Stimulated activated CD4-positive, alpha-beta T cell treated with anti-CD3 and anti-CD28 coated beads, Interleukin-1b, Interleukin-23, amount 100 ng/mL, for 48 hours (primary cell): Measurements from ENCODE around the gene SLC36A1.

Source experiments
- DNase-seq: peaks from one replicate; pipeline ENCODE4 v3.0.0-alpha.2; 2020

SLC36A1 gene

DNA sequence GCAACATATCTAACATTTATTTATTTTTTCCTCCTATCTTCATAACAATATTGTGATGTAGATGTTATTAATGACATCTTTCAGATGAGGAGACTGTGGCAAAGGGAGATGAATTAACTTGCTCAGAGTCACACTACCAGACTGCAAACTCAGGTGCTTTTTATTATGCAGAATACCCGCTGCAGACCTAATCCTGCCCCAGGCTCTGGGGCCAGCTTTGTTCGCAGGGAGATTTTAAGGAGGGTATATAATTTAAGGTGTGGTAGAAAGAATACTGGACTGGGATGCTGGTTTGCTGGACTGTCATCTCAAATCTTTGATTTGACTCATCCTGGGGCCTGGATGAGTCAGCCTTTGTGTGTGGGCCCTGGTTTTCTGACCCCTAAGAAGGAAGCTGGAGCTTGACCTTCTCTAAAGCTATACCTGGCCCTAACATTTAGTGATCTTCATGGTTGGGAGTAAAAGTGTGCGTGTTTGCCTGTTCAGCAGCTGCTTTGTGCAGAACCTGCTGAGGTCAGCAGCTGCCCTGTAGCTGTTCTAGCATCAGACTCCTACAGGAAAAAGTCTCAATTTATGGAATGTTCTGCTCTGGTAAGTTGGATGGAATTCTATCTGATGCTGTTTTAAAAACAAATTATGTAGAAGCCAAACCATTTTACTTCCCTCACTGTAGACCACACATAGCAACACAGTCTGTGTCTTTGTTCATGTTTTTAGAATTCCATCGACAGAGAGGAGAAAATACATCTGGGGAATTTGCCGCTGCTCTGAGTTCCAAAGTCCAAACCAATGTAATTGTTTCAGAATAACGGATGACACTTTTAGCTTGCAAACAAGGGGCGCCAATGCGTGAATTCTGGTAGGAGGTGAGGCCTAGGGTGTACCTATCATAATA is 4.5 kb downstream of the SLC36A1 start:
- no peak for DNase-seq

DNA sequence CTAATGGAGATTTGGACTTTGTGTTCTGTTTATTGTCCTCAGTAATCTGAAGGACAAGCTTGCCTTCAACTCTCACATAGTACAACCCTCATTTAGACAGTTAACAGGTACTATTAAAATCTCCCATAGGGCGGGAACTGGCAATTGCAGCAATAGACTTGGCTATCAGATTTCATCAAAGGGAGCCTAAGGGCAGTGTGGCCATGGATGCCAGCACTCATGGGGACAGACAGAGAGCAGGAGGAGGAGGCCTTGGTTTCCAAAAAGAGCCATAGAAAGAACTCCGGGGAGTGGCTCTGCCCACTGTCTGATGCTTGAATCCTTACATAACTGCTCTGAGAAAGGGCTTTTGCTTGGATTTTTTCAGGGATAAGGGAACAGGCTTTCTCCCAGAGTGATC is 6.8 kb downstream of the SLC36A1 start:
- no peak for DNase-seq

DNA sequence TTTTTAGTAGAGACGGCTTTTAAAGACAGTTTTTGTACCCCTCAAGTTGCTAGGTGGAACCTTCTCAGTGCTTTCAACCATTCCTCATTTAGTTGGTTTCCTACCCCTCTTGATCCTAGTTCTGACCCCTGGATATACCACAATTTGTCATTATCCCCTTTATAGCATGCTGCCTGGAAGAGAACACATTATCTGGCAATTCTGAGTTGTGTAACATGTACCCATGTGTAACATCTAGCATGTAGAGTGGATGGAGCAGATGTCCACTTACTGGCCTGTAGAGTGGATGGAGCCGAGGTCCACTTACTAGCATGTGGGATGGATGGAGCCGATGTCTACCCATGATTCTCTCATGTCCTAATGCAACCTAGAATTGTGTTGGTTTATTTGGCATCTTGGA is 7.5 kb downstream of the SLC36A1 start:
- DNase-seq: no peak

DNA sequence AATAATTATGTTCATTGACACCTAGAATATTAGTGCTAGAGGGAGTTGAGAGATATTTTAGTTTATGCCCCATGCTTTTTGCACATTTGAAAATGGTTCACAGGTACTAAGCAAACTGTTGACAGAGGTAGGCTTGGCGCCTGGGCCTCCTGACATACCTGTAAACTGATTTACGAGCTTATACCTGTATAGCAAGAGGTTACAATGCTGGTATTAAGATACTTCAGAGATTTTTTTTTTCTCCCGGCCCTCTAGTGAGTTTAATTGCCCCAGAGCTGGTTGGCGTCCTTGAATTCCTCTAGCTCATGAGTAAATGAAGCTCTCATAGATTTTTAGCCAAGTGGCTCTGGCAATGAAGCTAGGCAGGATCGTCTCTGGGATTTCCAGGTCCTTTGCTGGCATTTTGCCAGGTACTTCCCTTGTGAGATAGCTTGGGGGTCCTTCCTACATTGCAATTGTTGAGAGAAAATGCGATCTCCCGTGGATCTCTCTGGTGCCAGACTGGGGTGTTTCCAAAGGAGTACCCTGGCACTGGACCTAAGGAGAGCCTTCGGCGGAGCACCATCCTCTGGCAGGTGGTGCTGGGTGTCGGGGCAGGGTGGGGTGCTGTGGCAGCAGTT is 9.0 kb downstream of the SLC36A1 start:
- DNase-seq: no peak

DNA sequence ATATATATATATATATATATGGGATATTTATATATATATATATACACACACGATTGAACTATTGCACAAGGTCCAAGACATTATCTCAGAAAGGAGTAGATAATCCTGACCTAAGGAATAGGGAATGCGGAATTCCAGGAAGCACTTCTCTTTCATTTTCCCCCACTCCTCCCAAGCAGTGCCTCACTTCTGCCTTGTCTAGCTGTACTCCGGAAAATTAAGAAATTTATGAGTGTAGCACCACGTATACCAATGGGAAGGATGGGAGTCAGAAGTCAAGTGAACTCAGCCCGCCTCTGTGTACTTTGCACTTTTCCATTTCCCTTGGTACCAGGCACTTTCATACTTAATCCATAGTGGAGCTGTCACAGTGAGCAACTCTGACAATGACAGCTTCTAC is 10.9 kb downstream of the SLC36A1 start:
- no peak for DNase-seq

DNA sequence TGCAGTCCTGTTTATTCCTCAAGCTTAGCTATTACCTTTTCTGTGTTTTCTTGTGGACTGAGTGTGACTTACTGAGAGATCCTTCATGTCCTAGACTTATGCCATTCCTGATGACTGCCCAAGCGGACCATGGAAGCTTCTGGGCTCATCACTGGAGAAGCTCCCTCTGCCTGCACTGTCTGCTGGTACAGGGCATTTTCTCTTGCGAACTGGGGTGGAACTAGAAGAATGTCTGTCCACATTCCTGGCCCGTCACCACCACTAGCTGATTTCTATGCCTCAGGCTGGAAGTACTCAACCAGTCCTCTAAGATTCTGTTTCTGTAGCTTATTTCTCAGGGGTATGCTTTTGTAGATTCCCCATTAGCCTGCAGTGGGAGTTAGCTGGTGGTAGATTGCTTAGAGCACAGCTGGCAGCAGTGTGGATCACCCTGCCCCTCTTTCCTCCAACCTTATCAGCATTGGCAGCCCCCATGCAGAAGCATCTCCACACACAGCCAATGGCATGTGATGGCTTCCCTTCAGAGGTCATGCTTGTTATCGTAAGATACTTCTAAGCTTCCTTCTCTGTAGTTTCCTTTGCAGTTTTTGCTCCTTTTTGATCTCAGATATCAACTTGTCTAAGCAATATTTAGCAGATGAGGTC is 12.4 kb downstream of the SLC36A1 start:
- no peak for DNase-seq

DNA sequence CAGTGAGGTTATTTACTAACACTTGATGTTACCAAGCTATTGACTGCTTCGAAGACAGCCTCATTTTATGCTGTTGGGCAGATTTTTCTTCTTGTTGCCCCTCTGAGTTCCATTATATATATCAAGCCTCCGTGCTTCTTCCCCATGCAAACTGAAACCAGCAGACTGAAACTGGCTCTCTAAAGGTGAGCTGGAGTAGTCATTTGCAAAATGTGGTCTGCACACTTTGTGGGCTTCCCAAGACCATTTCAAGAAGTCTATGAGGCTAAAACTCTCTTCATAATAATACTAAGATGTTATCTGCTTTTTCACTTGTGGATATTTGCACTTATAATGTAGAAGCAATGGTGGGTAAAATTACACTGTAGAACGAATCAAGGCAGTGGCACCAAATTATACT is 13.9 kb downstream of the SLC36A1 start:
- DNase-seq: no peak

DNA sequence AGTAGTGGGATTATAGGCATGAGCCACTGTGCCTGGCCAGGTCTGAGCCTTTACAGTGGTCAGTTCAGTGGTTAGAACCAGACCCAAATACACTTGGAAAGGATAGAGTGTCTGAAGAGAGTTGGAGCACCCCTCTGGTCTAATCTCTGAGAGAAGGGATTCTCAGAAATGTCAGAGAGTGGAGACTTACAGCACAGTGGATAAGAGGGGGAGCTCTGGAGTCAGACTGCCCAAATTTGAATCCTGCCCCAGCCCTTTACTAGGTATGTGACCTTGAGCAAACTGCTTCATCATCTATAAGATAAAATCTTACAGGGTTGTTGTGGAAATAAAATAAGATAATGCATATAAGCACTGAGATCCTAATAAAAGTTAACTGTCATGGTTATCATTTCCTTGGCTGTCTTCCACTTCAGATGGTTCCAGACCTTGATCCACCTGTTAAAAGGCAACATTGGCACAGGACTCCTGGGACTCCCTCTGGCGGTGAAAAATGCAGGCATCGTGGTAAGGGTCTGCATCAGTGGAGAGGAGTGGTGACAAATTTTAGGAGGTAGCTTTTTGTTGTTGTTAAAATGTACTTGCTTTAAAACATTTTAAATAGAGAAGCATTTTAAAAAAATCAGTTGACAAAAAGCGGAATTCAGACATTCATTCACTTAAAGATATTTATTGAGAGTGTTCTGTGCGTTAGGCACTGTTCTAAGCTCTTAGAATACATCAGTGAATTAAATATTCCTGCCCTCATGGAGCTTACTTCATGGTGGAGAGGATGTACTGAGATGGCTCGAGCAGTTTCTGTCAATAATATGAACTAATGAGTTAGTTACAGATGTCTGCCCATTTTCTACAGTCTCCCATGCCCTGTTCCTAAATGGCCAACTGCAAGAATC is 16.0 kb downstream of the SLC36A1 start:
- no peak for DNase-seq

DNA sequence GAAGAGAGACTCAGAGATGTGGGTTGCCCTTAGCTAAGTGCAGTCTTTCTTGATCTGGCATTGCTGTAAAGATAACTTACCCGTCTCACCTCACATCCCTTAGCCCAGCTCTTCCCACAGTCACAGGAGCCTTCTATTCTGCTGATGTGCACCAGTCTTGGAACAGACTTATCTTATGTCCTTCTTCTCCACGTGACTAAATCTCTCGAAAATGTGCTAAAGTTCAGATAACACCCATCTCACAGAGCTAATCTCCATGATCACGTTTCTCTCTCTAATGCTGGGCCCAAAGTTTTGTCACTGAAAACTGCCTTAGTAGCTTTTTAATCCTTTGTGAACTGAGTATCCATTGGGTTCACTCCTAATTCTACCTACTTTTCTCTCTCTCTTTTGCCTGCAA is 16.7 kb downstream of the SLC36A1 start:
- no peak for DNase-seq

DNA sequence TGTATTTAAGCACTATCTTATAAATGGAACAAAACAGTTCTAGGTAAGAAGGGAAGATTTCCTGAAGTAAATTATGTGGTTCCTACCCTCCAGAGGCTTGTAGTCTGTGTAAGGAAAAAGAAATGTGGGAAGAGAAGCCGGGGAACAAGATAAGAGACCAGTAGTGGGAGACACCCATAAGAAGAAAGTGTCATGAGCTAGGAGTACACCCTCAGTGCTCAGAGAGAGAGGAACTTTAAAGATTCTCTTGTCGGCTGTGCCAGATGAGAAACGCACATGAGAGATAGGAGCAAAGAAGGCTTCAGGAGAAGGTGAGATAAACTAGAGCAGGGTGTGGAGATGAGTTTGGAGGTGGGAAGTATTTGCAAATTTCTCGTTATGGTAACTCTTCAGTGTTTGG is 18.1 kb downstream of the SLC36A1 start:
- DNase-seq: no peak

DNA sequence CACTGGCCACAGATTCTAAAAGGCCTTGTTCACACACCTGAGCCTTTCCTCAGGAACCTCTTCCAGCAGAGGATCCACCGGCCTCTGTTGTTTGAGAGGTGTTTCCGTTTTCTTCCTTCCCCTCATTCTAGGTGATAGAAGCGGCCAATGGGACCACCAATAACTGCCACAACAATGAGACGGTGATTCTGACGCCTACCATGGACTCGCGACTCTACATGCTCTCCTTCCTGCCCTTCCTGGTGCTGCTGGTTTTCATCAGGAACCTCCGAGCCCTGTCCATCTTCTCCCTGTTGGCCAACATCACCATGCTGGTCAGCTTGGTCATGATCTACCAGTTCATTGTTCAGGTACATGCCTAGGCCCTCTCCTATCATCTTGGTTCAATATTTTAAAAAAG is 20.2 kb downstream of the SLC36A1 start:
- no peak for DNase-seq

DNA sequence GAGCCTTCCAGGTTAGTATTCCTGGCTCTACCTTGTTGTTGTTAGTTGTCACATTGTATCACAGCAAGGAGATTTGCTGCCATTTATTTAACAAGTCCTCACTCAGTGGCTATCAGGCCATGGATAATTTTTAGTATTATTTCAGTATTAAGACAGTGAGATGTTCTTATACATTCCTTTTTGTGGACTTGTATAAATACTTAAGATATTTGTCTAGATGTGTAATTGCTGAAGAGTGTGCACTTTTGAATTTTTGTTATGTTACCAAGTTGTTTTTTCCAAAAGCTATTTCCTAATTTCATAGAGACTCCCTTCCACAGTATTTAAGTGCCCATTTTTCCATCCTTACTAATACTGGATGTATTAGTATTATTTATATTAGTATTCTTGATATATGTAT is 22.0 kb downstream of the SLC36A1 start:
- no peak for DNase-seq

DNA sequence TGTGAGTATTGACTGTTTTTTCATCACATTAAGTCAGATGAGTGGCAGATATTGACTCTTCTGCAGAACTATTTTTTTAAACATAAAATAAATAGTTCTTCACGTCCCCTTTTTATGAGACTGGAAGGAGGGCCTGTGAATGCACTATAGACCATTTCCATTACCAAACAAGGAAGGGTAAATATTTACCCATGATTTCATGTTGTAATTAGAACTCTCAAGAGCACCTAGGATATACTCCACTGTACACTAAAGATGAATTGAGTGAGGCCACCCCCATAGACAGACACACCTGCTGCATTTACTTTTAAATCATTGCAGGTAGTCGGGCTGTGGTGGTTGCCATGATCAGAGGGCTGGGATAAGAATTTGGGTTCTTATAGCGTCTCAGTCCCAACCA is 22.6 kb downstream of the SLC36A1 start:
- DNase-seq: no peak

DNA sequence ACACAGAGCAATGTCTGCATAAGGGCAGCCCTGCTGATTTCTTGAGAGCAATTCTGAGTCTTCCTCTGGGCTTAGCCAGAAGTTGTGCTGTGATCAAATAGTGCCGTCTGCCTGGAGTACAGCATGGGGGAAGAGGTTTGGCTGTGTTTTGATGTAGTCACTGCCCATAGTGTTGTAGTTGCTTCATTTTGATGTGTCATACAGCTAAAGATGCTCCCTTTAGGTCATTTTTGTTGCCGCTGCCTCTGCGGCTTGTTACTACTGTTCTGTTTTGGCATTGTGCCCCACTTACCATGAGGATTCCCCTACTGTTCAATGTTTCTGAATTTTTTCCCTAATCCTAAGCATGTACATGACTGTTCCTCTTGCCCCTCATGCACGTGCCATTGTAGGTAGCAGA is 23.0 kb downstream of the SLC36A1 start:
- DNase-seq: no peak

DNA sequence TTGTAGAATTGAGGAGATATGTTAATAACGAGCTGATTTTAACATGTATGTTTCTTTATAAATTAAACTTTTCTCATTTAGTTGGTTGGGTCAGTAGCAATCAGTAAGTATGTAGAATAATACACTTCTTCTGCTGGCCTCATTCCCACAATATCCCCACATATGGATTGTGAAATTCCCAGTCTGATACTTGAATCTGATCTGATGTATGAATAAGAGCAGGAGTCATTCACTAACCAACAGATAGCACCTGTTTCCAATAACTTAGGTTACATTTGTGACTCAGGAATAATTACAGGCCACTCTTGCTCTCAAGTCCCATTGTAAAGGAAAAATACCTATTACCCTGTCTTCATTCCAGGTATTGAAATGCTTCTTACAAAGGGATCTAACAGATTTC is 23.9 kb downstream of the SLC36A1 start:
- no peak for DNase-seq

DNA sequence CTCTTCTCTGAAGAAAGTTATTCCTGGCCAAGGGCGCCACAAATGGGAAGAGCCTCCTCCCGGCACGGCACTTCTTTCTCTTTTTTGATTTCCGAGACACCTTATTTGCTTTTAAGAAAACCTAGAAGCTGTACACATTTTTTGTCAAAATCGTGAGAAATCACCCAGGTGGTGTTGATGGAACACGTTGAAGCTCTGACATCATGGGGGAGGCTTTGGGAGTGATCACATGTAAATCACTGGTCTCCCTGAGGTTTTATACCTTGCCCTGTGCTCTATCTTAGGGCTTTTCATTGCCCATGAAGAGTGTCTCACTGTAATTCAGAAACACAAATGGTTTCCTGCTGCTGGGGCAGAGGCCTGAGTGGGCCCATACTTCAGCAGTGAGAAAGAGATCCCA is 27.4 kb downstream of the SLC36A1 start:
- DNase-seq: no peak

DNA sequence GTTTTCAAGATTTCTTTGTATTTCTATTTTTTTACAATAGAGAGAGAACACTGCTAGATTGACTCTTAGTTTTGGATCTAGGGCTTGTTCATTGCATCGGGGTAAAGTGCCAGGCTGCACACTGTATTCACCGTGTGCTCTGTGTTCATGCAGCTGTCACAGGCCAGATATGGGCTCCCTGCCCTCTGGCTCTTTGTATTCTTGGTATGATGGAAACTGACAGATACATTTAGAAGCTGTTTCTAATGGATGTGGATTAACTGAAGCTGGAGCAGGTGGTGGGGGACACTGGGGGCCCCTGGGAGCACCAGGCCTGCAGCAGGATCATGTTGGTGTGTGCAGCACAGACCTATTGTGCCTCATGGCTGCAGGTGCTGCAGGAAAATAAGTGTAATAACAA is 28.0 kb downstream of the SLC36A1 start:
- no peak for DNase-seq

DNA sequence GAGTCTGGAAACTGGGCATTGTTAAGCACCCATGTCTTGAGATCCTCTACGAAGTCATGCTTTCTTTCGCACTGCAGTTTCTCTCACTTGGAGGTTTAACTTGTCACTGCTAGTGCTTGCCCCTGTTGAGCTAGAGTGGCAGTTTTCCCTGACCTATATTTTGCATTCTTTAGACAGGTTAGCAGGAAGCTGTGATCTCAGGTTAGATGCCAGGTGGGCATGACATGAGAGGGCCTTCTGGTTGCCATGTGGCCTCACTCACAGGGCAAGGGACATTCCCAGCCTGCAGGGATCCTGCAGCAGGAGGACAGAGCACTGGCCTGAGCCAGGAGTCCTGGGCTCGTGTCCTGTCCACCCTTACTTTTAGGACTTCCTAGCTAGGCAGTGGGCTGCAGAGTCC is 28.6 kb downstream of the SLC36A1 start:
- DNase-seq: no peak

DNA sequence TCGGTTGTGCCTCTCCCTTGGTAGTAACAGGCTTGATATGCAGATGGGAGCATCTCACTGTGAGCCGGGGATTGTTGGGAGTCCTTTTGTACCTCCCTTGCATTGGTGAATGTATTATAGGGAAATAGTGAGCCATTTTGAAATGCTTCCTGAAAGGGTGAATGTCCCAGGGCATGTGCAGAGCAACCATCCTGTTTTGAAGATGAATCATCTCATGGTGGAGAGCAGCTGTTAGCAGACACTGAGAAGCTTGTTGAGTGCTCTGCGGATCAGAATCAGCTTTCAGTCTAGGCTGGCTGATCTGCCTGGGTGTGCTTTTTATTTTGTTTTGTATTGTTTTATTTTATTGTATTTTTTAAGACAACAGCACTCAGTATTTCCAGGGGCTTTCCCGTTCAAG is 29.7 kb downstream of the SLC36A1 start:
- DNase-seq: no peak

DNA sequence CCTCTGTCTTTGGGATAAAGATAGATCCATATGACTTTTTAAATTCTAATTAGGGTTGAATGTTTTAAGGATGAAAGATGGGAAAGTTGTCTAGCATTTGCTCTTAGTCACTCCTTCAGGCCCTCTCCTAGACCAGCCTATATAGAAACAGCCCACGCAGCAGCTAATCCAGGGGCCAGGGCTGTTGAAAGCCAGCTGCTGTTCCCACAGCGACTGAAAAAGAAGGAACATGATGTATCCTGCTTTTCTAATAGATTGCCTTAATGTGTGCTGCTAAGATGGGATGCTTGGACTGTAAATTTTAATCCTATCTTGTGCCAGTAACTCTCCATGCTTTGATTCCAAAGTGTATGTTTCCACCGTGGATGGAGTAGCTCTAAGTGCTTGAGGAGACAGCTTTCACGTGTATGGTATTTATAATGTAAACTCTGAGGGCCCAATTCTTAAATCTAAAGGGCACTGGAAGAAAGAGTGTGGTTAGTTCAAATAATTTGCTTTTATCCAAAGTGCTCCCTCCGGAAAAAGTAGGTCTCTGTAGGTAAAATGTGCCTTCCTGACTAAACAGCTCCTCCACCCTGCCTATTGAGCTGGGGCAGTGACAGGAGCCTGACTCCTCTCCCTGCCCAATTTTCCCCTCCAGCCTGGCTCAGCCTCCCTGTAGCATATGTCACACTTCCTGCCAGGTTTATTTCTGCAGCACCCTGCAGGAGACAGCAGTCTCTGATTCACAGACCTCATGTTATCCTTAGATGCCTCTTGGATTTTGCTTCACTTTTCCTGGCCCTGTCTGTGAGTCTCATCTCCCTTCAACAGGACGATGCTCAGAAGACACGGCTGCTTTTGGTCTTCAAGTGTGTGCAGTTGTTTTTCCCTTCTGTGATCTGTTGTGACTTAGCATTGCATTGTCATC is 33.2 kb downstream of the SLC36A1 start:
- DNase-seq: no peak

DNA sequence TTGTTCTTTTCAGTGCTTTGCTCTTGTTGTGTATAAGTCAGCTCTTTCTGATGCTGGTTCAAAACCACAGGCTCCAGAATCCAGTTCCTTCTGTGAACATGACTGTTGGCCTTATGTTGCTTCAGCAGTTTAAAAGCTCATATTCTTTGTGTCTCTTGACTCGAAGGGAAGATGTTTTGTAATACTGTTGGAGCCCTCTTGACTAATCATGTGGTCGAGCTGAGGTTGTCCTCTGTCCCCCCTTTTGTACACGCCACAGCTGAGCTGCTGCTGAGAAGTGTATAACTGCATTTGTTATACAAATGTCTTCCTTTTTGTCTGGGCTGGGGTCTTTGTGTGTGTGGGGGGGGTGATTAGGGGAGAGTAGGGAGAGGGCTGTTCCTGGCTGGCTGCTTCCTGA is 35.8 kb downstream of the SLC36A1 start:
- DNase-seq: no peak

DNA sequence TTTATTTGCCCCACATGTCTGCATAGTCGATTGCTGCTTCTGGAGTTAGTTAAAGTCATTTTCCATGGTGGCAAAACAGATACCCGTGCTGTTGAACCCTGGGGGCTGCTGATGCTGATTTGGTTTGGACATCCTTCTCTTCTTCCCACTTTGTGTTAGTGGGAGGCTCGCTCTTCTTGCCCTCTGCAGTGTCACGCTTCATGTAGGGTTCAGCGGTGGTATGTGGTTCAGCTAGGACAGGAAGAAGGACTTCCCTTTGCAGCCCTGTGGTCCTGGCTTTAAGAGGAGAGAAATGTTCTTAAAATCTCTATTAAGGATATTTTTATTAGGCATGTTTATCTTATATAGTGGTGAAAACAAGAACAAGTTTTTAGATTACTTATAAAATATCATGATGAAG is 36.2 kb downstream of the SLC36A1 start:
- DNase-seq: no peak
